WTC11 (cell line): ENCODE measurements around the gene TMEM81.

Experiments
- CREB1 ChIP-seq: sonication (generic); formaldehyde crosslinking; IDR thresholded peaks from 2 replicates; pipeline ENCODE4 v1.8.0; 2023; ENCODE audit warnings: mild to moderate bottlenecking, missing genetic modification reagents
- CREM ChIP-seq: sonication (generic); formaldehyde crosslinking; IDR thresholded peaks from 2 replicates; pipeline ENCODE4 v1.8.1; 2022; ENCODE audit warnings: mild to moderate bottlenecking, missing genetic modification reagents, moderate library complexity
- NFE2L1 ChIP-seq: sonication (generic); formaldehyde crosslinking; IDR thresholded peaks from 2 replicates; pipeline ENCODE4 v1.8.1; 2023; ENCODE audit warnings: missing genetic modification reagents
- SP1 ChIP-seq: sonication (generic); formaldehyde crosslinking; conservative IDR thresholded peaks from 2 replicates; pipeline ENCODE4 v1.8.1; 2022; ENCODE audit warnings: missing genetic modification reagents
- TCF7 ChIP-seq: sonication (generic); formaldehyde crosslinking; IDR thresholded peaks from 2 replicates; pipeline ENCODE4 v1.8.0; 2022; ENCODE audit warnings: mild to moderate bottlenecking, low read depth, missing genetic modification reagents, moderate library complexity
- ZNF232 ChIP-seq: sonication (generic); formaldehyde crosslinking; IDR thresholded peaks from 2 replicates; pipeline ENCODE4 v1.8.0; 2022; ENCODE audit warnings: mild to moderate bottlenecking, missing genetic modification reagents
- TF ChIP-seq, protein P1 (sequence below): fragments of 200-600 bp; IDR thresholded peaks from 2 replicates; pipeline ENCODE4 v1.8.0; 2022; ENCODE audit warnings: antibody characterized with exemption
- TF ChIP-seq, protein P2 (sequence below): sonication (generic); formaldehyde crosslinking; IDR thresholded peaks from 2 replicates; pipeline ENCODE4 v1.8.1; 2023; ENCODE audit warnings: mild to moderate bottlenecking, missing genetic modification reagents, moderate library complexity
- TF ChIP-seq, protein P3 (sequence below): sonication (generic); formaldehyde crosslinking; IDR thresholded peaks from 2 replicates; pipeline ENCODE4 v1.8.0; 2022; ENCODE audit warnings: mild to moderate bottlenecking, missing genetic modification reagents
- TF ChIP-seq, protein P4 (sequence below): sonication (generic); formaldehyde crosslinking; IDR thresholded peaks from 2 replicates; pipeline ENCODE4 v1.8.0; 2022; ENCODE audit warnings: mild to moderate bottlenecking, missing genetic modification reagents
- TF ChIP-seq, protein P5 (sequence below): sonication (generic); formaldehyde crosslinking; IDR thresholded peaks from 2 replicates; pipeline ENCODE4 v1.8.1; 2023; ENCODE audit warnings: mild to moderate bottlenecking, moderate library complexity, missing genetic modification reagents
- TF ChIP-seq, protein P6 (sequence below): sonication (generic); formaldehyde crosslinking; IDR thresholded peaks from 2 replicates; pipeline ENCODE4 v1.8.1; 2022; ENCODE audit warnings: mild to moderate bottlenecking, missing genetic modification reagents, moderate library complexity, borderline replicate concordance
- TF ChIP-seq, protein P7 (sequence below): sonication (generic); formaldehyde crosslinking; IDR thresholded peaks from 2 replicates; pipeline ENCODE4 v1.8.0; 2022; ENCODE audit warnings: mild to moderate bottlenecking, missing genetic modification reagents

DNA sequence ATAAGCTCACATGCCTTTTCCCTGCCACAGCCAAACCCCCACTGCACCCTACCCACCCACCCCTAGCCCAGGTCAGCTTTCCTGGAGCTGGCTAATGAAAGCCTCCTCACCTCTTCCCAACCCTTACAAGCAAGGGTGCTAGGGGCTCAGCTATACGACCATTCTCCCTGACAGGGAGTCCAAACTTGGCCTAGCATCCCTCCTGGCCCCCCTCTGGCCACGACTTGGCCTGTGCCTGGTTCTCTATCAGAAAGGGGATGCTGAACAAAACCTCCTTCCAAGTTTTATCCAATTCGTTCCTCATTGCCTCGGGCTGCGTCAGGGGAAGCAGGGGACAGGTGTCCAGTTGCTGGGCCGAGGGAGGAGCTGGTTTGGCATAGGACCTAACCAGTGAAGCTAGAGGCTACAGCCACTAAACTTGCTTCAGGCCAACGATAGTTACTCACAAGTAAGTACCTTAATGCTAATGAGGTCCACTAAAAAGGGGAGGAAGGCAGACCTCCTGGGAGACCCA is 8.6 kb downstream of the TMEM81 start:
- TF ChIP-seq CREB1 (CRISPR knock-in tag) (no peak), ZNF232 (CRISPR knock-in tag) (no peak), NFE2L1 (CRISPR knock-in tag) (no peak), CREM (no peak), TCF7 (CRISPR knock-in tag) (no peak), SP1 (CRISPR knock-in tag) (no peak)
- TF ChIP-seq, protein P1, sequence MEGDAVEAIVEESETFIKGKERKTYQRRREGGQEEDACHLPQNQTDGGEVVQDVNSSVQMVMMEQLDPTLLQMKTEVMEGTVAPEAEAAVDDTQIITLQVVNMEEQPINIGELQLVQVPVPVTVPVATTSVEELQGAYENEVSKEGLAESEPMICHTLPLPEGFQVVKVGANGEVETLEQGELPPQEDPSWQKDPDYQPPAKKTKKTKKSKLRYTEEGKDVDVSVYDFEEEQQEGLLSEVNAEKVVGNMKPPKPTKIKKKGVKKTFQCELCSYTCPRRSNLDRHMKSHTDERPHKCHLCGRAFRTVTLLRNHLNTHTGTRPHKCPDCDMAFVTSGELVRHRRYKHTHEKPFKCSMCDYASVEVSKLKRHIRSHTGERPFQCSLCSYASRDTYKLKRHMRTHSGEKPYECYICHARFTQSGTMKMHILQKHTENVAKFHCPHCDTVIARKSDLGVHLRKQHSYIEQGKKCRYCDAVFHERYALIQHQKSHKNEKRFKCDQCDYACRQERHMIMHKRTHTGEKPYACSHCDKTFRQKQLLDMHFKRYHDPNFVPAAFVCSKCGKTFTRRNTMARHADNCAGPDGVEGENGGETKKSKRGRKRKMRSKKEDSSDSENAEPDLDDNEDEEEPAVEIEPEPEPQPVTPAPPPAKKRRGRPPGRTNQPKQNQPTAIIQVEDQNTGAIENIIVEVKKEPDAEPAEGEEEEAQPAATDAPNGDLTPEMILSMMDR = no peak
- TF ChIP-seq, protein P2, sequence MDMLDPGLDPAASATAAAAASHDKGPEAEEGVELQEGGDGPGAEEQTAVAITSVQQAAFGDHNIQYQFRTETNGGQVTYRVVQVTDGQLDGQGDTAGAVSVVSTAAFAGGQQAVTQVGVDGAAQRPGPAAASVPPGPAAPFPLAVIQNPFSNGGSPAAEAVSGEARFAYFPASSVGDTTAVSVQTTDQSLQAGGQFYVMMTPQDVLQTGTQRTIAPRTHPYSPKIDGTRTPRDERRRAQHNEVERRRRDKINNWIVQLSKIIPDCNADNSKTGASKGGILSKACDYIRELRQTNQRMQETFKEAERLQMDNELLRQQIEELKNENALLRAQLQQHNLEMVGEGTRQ (CRISPR knock-in tag) = no peak
- TF ChIP-seq, protein P3, sequence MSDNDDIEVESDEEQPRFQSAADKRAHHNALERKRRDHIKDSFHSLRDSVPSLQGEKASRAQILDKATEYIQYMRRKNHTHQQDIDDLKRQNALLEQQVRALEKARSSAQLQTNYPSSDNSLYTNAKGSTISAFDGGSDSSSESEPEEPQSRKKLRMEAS = no peak
- TF ChIP-seq, protein P4, sequence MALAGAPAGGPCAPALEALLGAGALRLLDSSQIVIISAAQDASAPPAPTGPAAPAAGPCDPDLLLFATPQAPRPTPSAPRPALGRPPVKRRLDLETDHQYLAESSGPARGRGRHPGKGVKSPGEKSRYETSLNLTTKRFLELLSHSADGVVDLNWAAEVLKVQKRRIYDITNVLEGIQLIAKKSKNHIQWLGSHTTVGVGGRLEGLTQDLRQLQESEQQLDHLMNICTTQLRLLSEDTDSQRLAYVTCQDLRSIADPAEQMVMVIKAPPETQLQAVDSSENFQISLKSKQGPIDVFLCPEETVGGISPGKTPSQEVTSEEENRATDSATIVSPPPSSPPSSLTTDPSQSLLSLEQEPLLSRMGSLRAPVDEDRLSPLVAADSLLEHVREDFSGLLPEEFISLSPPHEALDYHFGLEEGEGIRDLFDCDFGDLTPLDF (CRISPR knock-in tag) = no peak
- TF ChIP-seq, protein P5, sequence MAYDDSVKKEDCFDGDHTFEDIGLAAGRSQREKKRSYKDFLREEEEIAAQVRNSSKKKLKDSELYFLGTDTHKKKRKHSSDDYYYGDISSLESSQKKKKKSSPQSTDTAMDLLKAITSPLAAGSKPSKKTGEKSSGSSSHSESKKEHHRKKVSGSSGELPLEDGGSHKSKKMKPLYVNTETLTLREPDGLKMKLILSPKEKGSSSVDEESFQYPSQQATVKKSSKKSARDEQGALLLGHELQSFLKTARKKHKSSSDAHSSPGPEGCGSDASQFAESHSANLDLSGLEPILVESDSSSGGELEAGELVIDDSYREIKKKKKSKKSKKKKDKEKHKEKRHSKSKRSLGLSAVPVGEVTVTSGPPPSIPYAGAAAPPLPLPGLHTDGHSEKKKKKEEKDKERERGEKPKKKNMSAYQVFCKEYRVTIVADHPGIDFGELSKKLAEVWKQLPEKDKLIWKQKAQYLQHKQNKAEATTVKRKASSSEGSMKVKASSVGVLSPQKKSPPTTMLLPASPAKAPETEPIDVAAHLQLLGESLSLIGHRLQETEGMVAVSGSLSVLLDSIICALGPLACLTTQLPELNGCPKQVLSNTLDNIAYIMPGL (CRISPR knock-in tag) = no peak
- TF ChIP-seq, protein P6, sequence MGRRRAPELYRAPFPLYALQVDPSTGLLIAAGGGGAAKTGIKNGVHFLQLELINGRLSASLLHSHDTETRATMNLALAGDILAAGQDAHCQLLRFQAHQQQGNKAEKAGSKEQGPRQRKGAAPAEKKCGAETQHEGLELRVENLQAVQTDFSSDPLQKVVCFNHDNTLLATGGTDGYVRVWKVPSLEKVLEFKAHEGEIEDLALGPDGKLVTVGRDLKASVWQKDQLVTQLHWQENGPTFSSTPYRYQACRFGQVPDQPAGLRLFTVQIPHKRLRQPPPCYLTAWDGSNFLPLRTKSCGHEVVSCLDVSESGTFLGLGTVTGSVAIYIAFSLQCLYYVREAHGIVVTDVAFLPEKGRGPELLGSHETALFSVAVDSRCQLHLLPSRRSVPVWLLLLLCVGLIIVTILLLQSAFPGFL (CRISPR knock-in tag) = no peak
- TF ChIP-seq, protein P7, sequence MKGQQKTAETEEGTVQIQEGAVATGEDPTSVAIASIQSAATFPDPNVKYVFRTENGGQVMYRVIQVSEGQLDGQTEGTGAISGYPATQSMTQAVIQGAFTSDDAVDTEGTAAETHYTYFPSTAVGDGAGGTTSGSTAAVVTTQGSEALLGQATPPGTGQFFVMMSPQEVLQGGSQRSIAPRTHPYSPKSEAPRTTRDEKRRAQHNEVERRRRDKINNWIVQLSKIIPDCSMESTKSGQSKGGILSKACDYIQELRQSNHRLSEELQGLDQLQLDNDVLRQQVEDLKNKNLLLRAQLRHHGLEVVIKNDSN = no peak
